Peyer's patch (tissue), 4 donors: ENCODE data around the gene MST1.

Source experiments
- POLR2A ChIP-seq, 2 donors: fragments of 450-650 bp; IDR thresholded peaks; one replicate each; pipeline ENCODE4 v1.5.1; 2017; ENCODE audit warnings: antibody characterized with exemption in 2 of 2, mild to moderate bottlenecking in 2 of 2, moderate library complexity in 2 of 2
- TF ChIP-seq, protein P1 (sequence below), 6 experiments: fragments of 450-650 bp in 4 of 6; fragments of 200-600 bp in 2 of 6; sonication (generic) in 1 of 6; IDR thresholded peaks; one replicate each; pipeline ENCODE4 v1.5.1; 2017 to 2019; ENCODE audit warnings: antibody characterized with exemption in 6 of 6, mild to moderate bottlenecking in 3 of 6, moderate library complexity in 1 of 6

DNA sequence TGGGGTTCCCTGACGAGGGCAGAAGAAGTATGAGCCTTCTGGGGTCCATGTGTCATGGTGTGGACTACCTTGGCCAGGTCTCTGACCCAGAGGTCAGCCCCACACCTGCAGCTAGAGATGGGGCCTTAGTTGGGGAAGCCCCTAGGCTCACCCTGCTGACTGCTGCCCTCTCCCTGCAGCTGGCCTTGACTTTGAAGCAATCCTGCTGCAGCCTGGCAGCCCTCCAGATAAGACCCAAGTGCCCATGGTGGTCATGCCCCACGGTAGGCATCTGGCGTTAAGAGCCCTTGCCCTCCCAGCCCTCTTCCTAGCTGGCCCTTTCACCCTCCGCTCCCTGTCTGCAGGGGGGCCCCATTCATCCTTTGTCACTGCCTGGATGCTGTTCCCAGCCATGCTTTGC lies 7.7 kb downstream of the MST1 start:
- TF ChIP-seq, protein P1, sequence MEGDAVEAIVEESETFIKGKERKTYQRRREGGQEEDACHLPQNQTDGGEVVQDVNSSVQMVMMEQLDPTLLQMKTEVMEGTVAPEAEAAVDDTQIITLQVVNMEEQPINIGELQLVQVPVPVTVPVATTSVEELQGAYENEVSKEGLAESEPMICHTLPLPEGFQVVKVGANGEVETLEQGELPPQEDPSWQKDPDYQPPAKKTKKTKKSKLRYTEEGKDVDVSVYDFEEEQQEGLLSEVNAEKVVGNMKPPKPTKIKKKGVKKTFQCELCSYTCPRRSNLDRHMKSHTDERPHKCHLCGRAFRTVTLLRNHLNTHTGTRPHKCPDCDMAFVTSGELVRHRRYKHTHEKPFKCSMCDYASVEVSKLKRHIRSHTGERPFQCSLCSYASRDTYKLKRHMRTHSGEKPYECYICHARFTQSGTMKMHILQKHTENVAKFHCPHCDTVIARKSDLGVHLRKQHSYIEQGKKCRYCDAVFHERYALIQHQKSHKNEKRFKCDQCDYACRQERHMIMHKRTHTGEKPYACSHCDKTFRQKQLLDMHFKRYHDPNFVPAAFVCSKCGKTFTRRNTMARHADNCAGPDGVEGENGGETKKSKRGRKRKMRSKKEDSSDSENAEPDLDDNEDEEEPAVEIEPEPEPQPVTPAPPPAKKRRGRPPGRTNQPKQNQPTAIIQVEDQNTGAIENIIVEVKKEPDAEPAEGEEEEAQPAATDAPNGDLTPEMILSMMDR (IDR thresholded peaks at IDR 0.05), result no peak
- no peak for TF ChIP-seq POLR2A (IDR thresholded peaks at IDR 0.05)
